Spleen (tissue), 11 donors: ENCODE results near the gene ARF6. TPM values are rescaled to one million over a fixed set of nuclear protein-coding genes. Genes with fewer than 3 reads are reported as not detected.

Experiments used
- DNase-seq: peaks from one replicate; pipeline ENCODE4 v3.0.0-alpha.2; 2020
- H3K27ac ChIP-seq, 8 donors: fragments of 200-600 bp; sonication (generic) in 7 of 8; 1 replicate in 4 of 8; 2 replicates in 4 of 8; pipeline versions ENCODE4 v1.5.0 to v1.8.0; 2016 to 2021; ENCODE audit warnings: inconsistent platforms in 4 of 8, mild to moderate bottlenecking in 4 of 8, moderate library complexity in 1 of 8
- H3K27me3 ChIP-seq, 7 donors: fragments of 200-600 bp; sonication (generic) in 6 of 7; replicated peaks in 1 of 7; 1 replicate in 4 of 7; 2 replicates in 3 of 7; pipeline versions ENCODE4 v1.5.0 to v1.8.0; 2016 to 2021; ENCODE audit warnings: inconsistent platforms in 3 of 7, mild to moderate bottlenecking in 1 of 7
- H3K36me3 ChIP-seq, 6 donors: fragments of 200-600 bp; sonication (generic) in 5 of 6; 1 replicate in 4 of 6; 2 replicates in 2 of 6; pipeline versions ENCODE4 v1.5.0 to v1.8.0; 2016 to 2021; ENCODE audit warnings: inconsistent platforms in 2 of 6
- H3K4me1 ChIP-seq, 6 donors: fragments of 200-600 bp; sonication (generic) in 5 of 6; 1 replicate in 3 of 6; 2 replicates in 3 of 6; pipeline versions ENCODE4 v1.5.0 to v1.8.0; 2016 to 2021; ENCODE audit warnings: inconsistent platforms in 3 of 6
- H3K4me3 ChIP-seq, 8 donors: fragments of 200-600 bp; sonication (generic) in 7 of 8; 1 replicate in 4 of 8; 2 replicates in 4 of 8; pipeline versions ENCODE4 v1.5.0 to v1.8.0; 2016 to 2021; ENCODE audit warnings: inconsistent platforms in 4 of 8, mild to moderate bottlenecking in 4 of 8, moderate library complexity in 2 of 8
- H3K9me3 ChIP-seq, 8 donors: fragments of 200-600 bp; sonication (generic) in 7 of 8; 1 replicate in 4 of 8; 2 replicates in 4 of 8; pipeline versions ENCODE4 v1.5.0 to v1.8.0; 2016 to 2021; ENCODE audit warnings: inconsistent platforms in 4 of 8
- POLR2A ChIP-seq, 3 donors: fragments of 450-650 bp; IDR thresholded peaks; one replicate each; pipeline ENCODE4 v1.5.1; 2017; ENCODE audit warnings: antibody characterized with exemption in 3 of 3, mild to moderate bottlenecking in 1 of 3
- POLR2AphosphoS5 ChIP-seq, 3 donors: sonication (generic); formaldehyde crosslinking; IDR thresholded peaks; one replicate each; pipeline ENCODE4 v1.5.1; 2017; ENCODE audit warnings: antibody characterized with exemption in 3 of 3
- WGBS, 5 donors: extraction: QIAGEN DNeasy Blood & Tissue Kit in 3 of 5; methylation state at CpG; one replicate each; pipeline versions ENCODE4 v1.1.5 to v1.1.7; 2013 to 2018; 5-methylcytosine and 5-hydroxymethylcytosine counted together
- intact Hi-C: fragments of 100-400 bp; cut with DNase I; formaldehyde crosslinking; loops from one replicate; pipeline ENCODE4 v1.15.0; 2023; ENCODE audit warnings: low total_unique reads
- polyA plus RNA-seq, 3 donors: library from polyadenylated mRNA; stranded (reverse); fragments of 200-250 nt; gene quantifications; one replicate each; pipeline ENCODE4 v1.2.1, GENCODE V29; 2013
- total RNA-seq, 7 donors: library from RNA; depleted of rRNA in 3 of 7; stranded (reverse); fragments of >200 nt in 3 of 7; fragmentation: NEBNext Ultra II Directional in 4 of 7; extraction: Animal tissue kit (Norgen Biotek cat#: 25700) in 4 of 7; gene quantifications; one replicate each; pipeline versions ENCODE4 v1.1.0 to v1.2.1, GENCODE V29; 2016 to 2021
- TF ChIP-seq, protein P1 (sequence below), 11 experiments: fragments of 200-600 bp in 7 of 11; fragments of 450-650 bp in 4 of 11; sonication (generic) in 4 of 11; IDR thresholded peaks in 8 of 11; conservative IDR thresholded peaks in 3 of 11; 1 replicate in 7 of 11; 2 replicates in 4 of 11; pipeline versions ENCODE4 v1.4.0 to v1.8.0; 2016 to 2021; ENCODE audit warnings: antibody characterized with exemption in 11 of 11, inconsistent platforms in 4 of 11, mild to moderate bottlenecking in 1 of 11
- donor health status: healthy with polysubstance abuse.
- donor health status: DM: no; HTN: no; CAD: no; lungs with moderate emphysema.
- donor health status: DM: no; HTN: no; CAD: no.
- donor health status: Bipolar disorder and iron deficiency.
- donor health status: healthy.
- donor health status: DM: no; HTN: no; CAD: no.
- donor health status: DM: yes; HTN: yes; CAD: no.

ARF6 gene
- total and polyA plus RNA-seq, 10 donors = 39.0 to 89.1 (median 76.6) TPM

- Histone ChIP-seq H3K36me3 (no peaks in the 10 kb centered on the region), H3K9me3 (no peaks in the 10 kb centered on the region), H3K27me3 (no peaks in the 10 kb centered on the region), H3K4me3 (no peak overlapping the region), H3K27ac (no peak overlapping the region), H3K4me1 (peaks cover 0 to 23% (median 6%) of the 10 kb centered on the region in 6 donors)
- intact Hi-C loops = no loop called here
- 91 to 100% (median 96%) methylated on average over 2 of the region's 2 CpGs for WGBS, 5 donors
- no peak for TF ChIP-seq POLR2A (IDR thresholded peaks at IDR 0.05)
- TF ChIP-seq POLR2AphosphoS5 (IDR thresholded peaks at IDR 0.05) = no peak
- TF ChIP-seq, protein P1, sequence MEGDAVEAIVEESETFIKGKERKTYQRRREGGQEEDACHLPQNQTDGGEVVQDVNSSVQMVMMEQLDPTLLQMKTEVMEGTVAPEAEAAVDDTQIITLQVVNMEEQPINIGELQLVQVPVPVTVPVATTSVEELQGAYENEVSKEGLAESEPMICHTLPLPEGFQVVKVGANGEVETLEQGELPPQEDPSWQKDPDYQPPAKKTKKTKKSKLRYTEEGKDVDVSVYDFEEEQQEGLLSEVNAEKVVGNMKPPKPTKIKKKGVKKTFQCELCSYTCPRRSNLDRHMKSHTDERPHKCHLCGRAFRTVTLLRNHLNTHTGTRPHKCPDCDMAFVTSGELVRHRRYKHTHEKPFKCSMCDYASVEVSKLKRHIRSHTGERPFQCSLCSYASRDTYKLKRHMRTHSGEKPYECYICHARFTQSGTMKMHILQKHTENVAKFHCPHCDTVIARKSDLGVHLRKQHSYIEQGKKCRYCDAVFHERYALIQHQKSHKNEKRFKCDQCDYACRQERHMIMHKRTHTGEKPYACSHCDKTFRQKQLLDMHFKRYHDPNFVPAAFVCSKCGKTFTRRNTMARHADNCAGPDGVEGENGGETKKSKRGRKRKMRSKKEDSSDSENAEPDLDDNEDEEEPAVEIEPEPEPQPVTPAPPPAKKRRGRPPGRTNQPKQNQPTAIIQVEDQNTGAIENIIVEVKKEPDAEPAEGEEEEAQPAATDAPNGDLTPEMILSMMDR (IDR thresholded peaks at IDR 0.05 in 8 of 11, conservative IDR thresholded peaks at IDR 0.05 in 3 of 11) = no peak
- DNase-seq = no peak
Observed at GRCh38 chr14:49918706-49919105, 25.8 kb downstream of the ARF6 start.

GRCh38 chr14:49919825-49920659 is 27.2 kb downstream of the ARF6 start:
- intact Hi-C loops = no loop called here
- Histone ChIP-seq H3K4me1 (peaks cover 0 to 31% (median 6%) of the 10 kb centered on the region in 6 donors), H3K27me3 (no peaks in the 10 kb centered on the region), H3K36me3 (no peaks in the 10 kb centered on the region), H3K9me3 (no peaks in the 10 kb centered on the region), H3K4me3 (no peak overlapping the region), H3K27ac (no peak overlapping the region)
- WGBS, 5 donors = 77 to 88% (median 86%) methylated on average over 3 of the region's 3 CpGs
- no peak for DNase-seq
- TF ChIP-seq POLR2AphosphoS5 (IDR thresholded peaks at IDR 0.05) = no peak
- no peak for TF ChIP-seq POLR2A (IDR thresholded peaks at IDR 0.05)
- TF ChIP-seq, protein P1 (IDR thresholded peaks at IDR 0.05 in 8 of 11, conservative IDR thresholded peaks at IDR 0.05 in 3 of 11) = no peak

GRCh38 chr14:49920935-49921334 is 28.1 kb downstream of the ARF6 start:
- intact Hi-C loops = no loop called here
- Histone ChIP-seq H3K27ac (no peak overlapping the region), H3K4me3 (no peak overlapping the region), H3K4me1 (peaks cover 0 to 28% (median 6%) of the 10 kb centered on the region in 6 donors), H3K27me3 (no peaks in the 10 kb centered on the region), H3K9me3 (no peaks in the 10 kb centered on the region), H3K36me3 (no peaks in the 10 kb centered on the region)
- DNase-seq = no peak
- 54 to 76% (median 67%) methylated on average over 2 of the region's 2 CpGs for WGBS, 5 donors
- TF ChIP-seq POLR2AphosphoS5 (IDR thresholded peaks at IDR 0.05) = no peak
- TF ChIP-seq POLR2A (IDR thresholded peaks at IDR 0.05) = no peak
- TF ChIP-seq, protein P1 (IDR thresholded peaks at IDR 0.05 in 8 of 11, conservative IDR thresholded peaks at IDR 0.05 in 3 of 11) = no peak

DNA sequence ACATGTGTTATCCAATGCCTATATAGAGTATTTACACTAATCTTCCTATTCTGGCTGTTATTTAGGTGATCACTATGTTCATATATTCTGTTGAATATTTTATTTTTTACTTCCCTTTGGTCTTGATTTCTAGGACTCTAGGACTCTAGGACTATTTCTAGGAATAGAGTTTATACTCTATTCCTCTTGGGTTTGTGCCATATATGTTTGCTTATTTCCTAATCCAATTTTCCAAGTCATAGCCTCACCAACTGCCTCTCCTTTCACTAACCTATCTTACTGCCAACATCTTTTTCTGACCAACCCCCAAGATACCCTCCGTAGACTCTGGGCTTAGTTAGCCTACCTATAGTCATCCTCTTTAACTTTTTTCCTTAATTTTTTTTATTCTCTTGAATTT is 28.5 kb downstream of the ARF6 start:
- 95 to 100% (median 97%) methylated on average over 1 of the region's 1 CpG for WGBS, 5 donors
- DNase-seq = no peak
- intact Hi-C loops = no loop called here
- TF ChIP-seq POLR2AphosphoS5 (IDR thresholded peaks at IDR 0.05) = no peak
- TF ChIP-seq, protein P1 (IDR thresholded peaks at IDR 0.05 in 8 of 11, conservative IDR thresholded peaks at IDR 0.05 in 3 of 11) = no peak
- no peak for TF ChIP-seq POLR2A (IDR thresholded peaks at IDR 0.05)
- H3K36me3 ChIP-seq = no peaks in the 10 kb centered on the region
- no peak overlapping the region for H3K27ac ChIP-seq
- H3K4me1 ChIP-seq = peaks cover 0 to 28% (median 6%) of the 10 kb centered on the region in 6 donors
- no peak overlapping the region for H3K4me3 ChIP-seq
- H3K9me3 ChIP-seq = no peaks in the 10 kb centered on the region
- H3K27me3 ChIP-seq = no peaks in the 10 kb centered on the region
